Measurements from ENCODE around the gene E2F2. TPM values are rescaled to one million over a fixed set of nuclear protein-coding genes. Genes with fewer than 3 reads are reported as not detected.

E2F2 gene
- total and polyA plus RNA-seq, 2 of the 13 experiments (the other 11 are each of a cell fraction or from before 2014, with no cell fraction given) = 0.65 to 6.6 TPM

DNA sequence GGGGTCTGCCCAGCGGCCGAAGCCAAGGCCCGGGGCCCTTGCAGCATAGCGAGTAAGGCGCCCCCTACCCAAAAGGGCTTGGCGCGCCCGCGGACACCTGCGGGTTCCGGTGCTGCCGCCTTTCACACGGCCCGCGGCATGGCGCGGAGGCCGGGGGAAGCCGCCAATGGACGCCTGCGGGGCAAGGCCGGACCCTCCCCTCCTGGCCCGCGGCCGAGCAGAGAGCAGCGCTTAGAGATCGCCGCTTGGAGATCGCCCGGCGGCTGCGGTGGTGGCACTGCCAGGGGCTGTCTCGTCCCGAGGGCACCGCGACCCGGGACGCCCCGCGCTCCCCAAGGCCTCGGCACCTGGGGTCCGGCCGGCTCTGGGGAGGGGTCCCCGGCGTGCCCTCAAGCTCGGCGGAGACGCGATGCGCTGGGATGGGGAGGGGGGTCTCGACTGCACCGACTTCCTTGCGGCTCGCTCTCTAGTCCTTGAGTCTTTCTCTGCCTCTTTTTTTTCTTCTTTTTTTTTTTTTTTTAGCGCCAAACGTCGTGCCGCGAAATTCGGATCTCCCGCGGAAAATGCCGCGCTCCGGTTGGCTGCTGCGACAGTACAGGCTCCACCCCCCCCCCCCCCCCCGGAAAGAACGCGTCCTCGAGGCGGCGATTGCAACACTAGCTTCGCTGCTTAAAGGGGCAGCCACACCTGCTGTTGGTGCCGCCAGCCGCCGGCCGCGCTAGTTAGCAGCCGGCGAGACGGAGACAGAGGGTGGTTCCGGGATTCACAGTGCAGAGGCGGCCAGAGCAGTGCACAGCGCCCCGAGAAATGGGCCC lies at the start of gene E2F2 (continued):
- TF ChIP-seq, protein P1, sequence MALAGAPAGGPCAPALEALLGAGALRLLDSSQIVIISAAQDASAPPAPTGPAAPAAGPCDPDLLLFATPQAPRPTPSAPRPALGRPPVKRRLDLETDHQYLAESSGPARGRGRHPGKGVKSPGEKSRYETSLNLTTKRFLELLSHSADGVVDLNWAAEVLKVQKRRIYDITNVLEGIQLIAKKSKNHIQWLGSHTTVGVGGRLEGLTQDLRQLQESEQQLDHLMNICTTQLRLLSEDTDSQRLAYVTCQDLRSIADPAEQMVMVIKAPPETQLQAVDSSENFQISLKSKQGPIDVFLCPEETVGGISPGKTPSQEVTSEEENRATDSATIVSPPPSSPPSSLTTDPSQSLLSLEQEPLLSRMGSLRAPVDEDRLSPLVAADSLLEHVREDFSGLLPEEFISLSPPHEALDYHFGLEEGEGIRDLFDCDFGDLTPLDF (CRISPR knock-in tag; IDR thresholded peaks at IDR 0.05) = peak; percentile 88
- TF ChIP-seq, protein P2, sequence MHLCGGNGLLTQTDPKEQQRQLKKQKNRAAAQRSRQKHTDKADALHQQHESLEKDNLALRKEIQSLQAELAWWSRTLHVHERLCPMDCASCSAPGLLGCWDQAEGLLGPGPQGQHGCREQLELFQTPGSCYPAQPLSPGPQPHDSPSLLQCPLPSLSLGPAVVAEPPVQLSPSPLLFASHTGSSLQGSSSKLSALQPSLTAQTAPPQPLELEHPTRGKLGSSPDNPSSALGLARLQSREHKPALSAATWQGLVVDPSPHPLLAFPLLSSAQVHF (CRISPR knock-in tag; IDR thresholded peaks at IDR 0.05) = 0 out of 2 replicates have a peak, but pooled peaks have one; percentile 83
- TF ChIP-seq FOXM1 (CRISPR knock-in tag; IDR thresholded peaks at IDR 0.05) (no peak), ATF7-NPFF (CRISPR knock-in tag; IDR thresholded peaks at IDR 0.05; ENCODE audit: low read depth) (peak; percentile 21; the same call in 1 of the 2 replicates), ZNF44 (CRISPR knock-in tag; IDR thresholded peaks at IDR 0.05) (no peak), TCF12 (IDR thresholded peaks at IDR 0.05) (no peak), TCF12 (CRISPR knock-in tag; IDR thresholded peaks at IDR 0.05) (no peak; the same call in 1 of the 2 replicates), ZNF552 (CRISPR knock-in tag; IDR thresholded peaks at IDR 0.05; ENCODE audit: borderline replicate concordance) (no peak), KLF6 (CRISPR knock-in tag; IDR thresholded peaks at IDR 0.05) (no peak), POLR2AphosphoS5 (IDR thresholded peaks at IDR 0.05; ENCODE audit: low read depth, low read length) (no peak), HOXA3 (CRISPR knock-in tag; IDR thresholded peaks at IDR 0.05) (peak; percentile 44; the same call in 1 of the 2 replicates), ZNF619 (CRISPR knock-in tag; IDR thresholded peaks at IDR 0.05) (no peak), MXI1 (IDR thresholded peaks at IDR 0.05; ENCODE audit: borderline replicate concordance, low read depth, low read length) (peak; percentile 64; the same call in 2 of the 3 replicates), RNF2 (conservative IDR thresholded peaks at IDR 0.05; ENCODE audit: low read depth) (no peak), ZNF616 (CRISPR knock-in tag; IDR thresholded peaks at IDR 0.05; ENCODE audit: low read depth) (no peak), MAFG (CRISPR knock-in tag; IDR thresholded peaks at IDR 0.05) (no peak), ADNP (CRISPR knock-in tag; IDR thresholded peaks at IDR 0.05) (peak; percentile 20; the same call in 1 of the 2 replicates), SIN3B (IDR thresholded peaks at IDR 0.05; ENCODE audit: low read length) (peak; percentile 89), CEBPG (CRISPR knock-in tag; IDR thresholded peaks at IDR 0.05) (peak; percentile 90), SP140L (CRISPR knock-in tag; IDR thresholded peaks at IDR 0.05; ENCODE audit: borderline replicate concordance) (no peak), FOXK2 (IDR thresholded peaks at IDR 0.05) (no peak)
- TF ChIP-seq, protein P3, sequence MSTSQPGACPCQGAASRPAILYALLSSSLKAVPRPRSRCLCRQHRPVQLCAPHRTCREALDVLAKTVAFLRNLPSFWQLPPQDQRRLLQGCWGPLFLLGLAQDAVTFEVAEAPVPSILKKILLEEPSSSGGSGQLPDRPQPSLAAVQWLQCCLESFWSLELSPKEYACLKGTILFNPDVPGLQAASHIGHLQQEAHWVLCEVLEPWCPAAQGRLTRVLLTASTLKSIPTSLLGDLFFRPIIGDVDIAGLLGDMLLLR (CRISPR knock-in tag; IDR thresholded peaks at IDR 0.05) = peak; percentile 48; the same call in 1 of the 2 replicates
- TF ChIP-seq, protein P4, sequence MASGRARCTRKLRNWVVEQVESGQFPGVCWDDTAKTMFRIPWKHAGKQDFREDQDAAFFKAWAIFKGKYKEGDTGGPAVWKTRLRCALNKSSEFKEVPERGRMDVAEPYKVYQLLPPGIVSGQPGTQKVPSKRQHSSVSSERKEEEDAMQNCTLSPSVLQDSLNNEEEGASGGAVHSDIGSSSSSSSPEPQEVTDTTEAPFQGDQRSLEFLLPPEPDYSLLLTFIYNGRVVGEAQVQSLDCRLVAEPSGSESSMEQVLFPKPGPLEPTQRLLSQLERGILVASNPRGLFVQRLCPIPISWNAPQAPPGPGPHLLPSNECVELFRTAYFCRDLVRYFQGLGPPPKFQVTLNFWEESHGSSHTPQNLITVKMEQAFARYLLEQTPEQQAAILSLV (CRISPR knock-in tag; IDR thresholded peaks at IDR 0.05; ENCODE audit: borderline replicate concordance) = no peak
- TF ChIP-seq, protein P5, sequence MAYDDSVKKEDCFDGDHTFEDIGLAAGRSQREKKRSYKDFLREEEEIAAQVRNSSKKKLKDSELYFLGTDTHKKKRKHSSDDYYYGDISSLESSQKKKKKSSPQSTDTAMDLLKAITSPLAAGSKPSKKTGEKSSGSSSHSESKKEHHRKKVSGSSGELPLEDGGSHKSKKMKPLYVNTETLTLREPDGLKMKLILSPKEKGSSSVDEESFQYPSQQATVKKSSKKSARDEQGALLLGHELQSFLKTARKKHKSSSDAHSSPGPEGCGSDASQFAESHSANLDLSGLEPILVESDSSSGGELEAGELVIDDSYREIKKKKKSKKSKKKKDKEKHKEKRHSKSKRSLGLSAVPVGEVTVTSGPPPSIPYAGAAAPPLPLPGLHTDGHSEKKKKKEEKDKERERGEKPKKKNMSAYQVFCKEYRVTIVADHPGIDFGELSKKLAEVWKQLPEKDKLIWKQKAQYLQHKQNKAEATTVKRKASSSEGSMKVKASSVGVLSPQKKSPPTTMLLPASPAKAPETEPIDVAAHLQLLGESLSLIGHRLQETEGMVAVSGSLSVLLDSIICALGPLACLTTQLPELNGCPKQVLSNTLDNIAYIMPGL (CRISPR knock-in tag; IDR thresholded peaks at IDR 0.05; ENCODE audit: borderline replicate concordance in 1 of 2, low read depth in 1 of 2) = peak in 1 of 2 experiments; percentile 68; a peak in 2 of 4 replicates

Measured in HepG2 (cell line).